ENCODE measurements around the gene KRCC1. TPM values are rescaled to one million over a fixed set of nuclear protein-coding genes. Genes with fewer than 3 reads are reported as not detected.

Gene KRCC1
- total RNA-seq, 6 donors from 2014 or later, result 7.4 to 36.7 (median 18.3) TPM

- H3K9me3 ChIP-seq, result no peaks in the 10 kb centered on the region
- 85 to 90% methylated on average over 5 of the region's 5 CpGs for WGBS, 2 donors
- H3K4me3 ChIP-seq, result no peak overlapping the region
- no peak for DNase-seq
- no peak for ATAC-seq (ENCODE audit: low FRiP score in 2 of 2)
- H3K27me3 ChIP-seq, result no peaks in the 10 kb centered on the region
- no peaks in the 10 kb centered on the region for H3K36me3 ChIP-seq
- H3K27ac ChIP-seq, result no peak overlapping the region
- H3K4me1 ChIP-seq, result no peaks in the 10 kb centered on the region
- TF ChIP-seq POLR2AphosphoS5 (IDR thresholded peaks at IDR 0.05) (no peak), CTCF (IDR thresholded peaks at IDR 0.05) (no peak), POLR2A (IDR thresholded peaks at IDR 0.05) (no peak), EP300 (IDR thresholded peaks at IDR 0.05) (no peak)
Measured at GRCh38 chr2:88067189-88067588, 11.6 kb upstream of the KRCC1 start.

GRCh38 chr2:88066543-88066942 lies 11.0 kb upstream of the KRCC1 start:
- DNase-seq (no peak), ATAC-seq (ENCODE audit: low FRiP score in 2 of 2) (no peak)
- Histone ChIP-seq H3K4me1 (no peaks in the 10 kb centered on the region), H3K27ac (no peak overlapping the region), H3K27me3 (no peaks in the 10 kb centered on the region), H3K9me3 (no peaks in the 10 kb centered on the region), H3K4me3 (no peak overlapping the region), H3K36me3 (no peaks in the 10 kb centered on the region)
- no peak for TF ChIP-seq CTCF (IDR thresholded peaks at IDR 0.05)
- TF ChIP-seq POLR2A (IDR thresholded peaks at IDR 0.05), result no peak
- TF ChIP-seq EP300 (IDR thresholded peaks at IDR 0.05), result no peak
- no peak for TF ChIP-seq POLR2AphosphoS5 (IDR thresholded peaks at IDR 0.05)
- WGBS, 2 donors, result 64 to 69% methylated on average over 4 of the region's 4 CpGs

- H3K4me1 ChIP-seq, result peaks cover under 1 to 1% (median under 1%) of the 10 kb centered on the region in 4 donors
- H3K27me3 ChIP-seq, result no peaks in the 10 kb centered on the region
- TF ChIP-seq POLR2AphosphoS5 (IDR thresholded peaks at IDR 0.05), result no peak
- TF ChIP-seq CTCF (IDR thresholded peaks at IDR 0.05), result no peak
- TF ChIP-seq POLR2A (IDR thresholded peaks at IDR 0.05), result no peak
- no peak for TF ChIP-seq EP300 (IDR thresholded peaks at IDR 0.05)
- DNase-seq, result no peak
- no peak for ATAC-seq (ENCODE audit: low FRiP score in 2 of 2)
- no peaks in the 10 kb centered on the region for H3K9me3 ChIP-seq
- 89 to 92% methylated on average over 3 of the region's 3 CpGs for WGBS, 2 donors
- H3K36me3 ChIP-seq, result no peaks in the 10 kb centered on the region
- H3K27ac ChIP-seq, result no peak overlapping the region
- H3K4me3 ChIP-seq, result no peak overlapping the region
Measured at GRCh38 chr2:88061295-88061694, 5.7 kb upstream of the KRCC1 start.

GRCh38 chr2:88060907-88061275 lies 5.3 kb upstream of the KRCC1 start:
- H3K9me3 ChIP-seq, result no peaks in the 10 kb centered on the region
- TF ChIP-seq CTCF (IDR thresholded peaks at IDR 0.05), result no peak
- WGBS, 2 donors, result 66 to 67% methylated on average over 2 of the region's 2 CpGs

GRCh38 chr2:88059979-88060906 lies 4.7 kb upstream of the KRCC1 start:
- peak in 1 of 2 donors; percentile 27 for DNase-seq
- 49 to 53% methylated on average over 5 of the region's 5 CpGs for WGBS, 2 donors

More at GRCh38 chr2:88060907-88061275, 5.3 kb upstream of the KRCC1 start:
- ATAC-seq (ENCODE audit: low FRiP score in 2 of 2) (no peak), DNase-seq (no peak)
- Histone ChIP-seq H3K27me3 (no peaks in the 10 kb centered on the region), H3K4me1 (peaks cover 4 to 5% (median 5%) of the 10 kb centered on the region in 4 donors), H3K36me3 (no peaks in the 10 kb centered on the region), H3K27ac (no peak overlapping the region), H3K4me3 (no peak overlapping the region)

More at GRCh38 chr2:88059979-88060906, 4.7 kb upstream of the KRCC1 start:
- TF ChIP-seq EP300 (IDR thresholded peaks at IDR 0.05), result no peak
- TF ChIP-seq POLR2AphosphoS5 (IDR thresholded peaks at IDR 0.05), result no peak
- TF ChIP-seq CTCF (IDR thresholded peaks at IDR 0.05), result peak; percentile 54 to 72 (median 66)
- no peak for TF ChIP-seq POLR2A (IDR thresholded peaks at IDR 0.05)
- Histone ChIP-seq H3K36me3 (no peaks in the 10 kb centered on the region), H3K4me3 (no peak overlapping the region), H3K27me3 (no peaks in the 10 kb centered on the region), H3K9me3 (no peaks in the 10 kb centered on the region), H3K27ac (no peak overlapping the region), H3K4me1 (peaks cover 4 to 6% (median 6%) of the 10 kb centered on the region in 4 donors)
- peak; percentile 39 to 57 for ATAC-seq (ENCODE audit: low FRiP score in 2 of 2)
